Endothelial cell (in vitro differentiated cells): ENCODE data around the gene HSF5. TPM values are rescaled to one million over a fixed set of nuclear protein-coding genes. Genes with fewer than 3 reads are reported as not detected.
"Not testable (repeated sequence)": the region's sequence is repeated elsewhere in the genome, so short reads cannot be mapped to it uniquely, and the experiment has no call there.

Experiments used
- DNase-seq: peaks from one replicate; pipeline ENCODE4 v3.0.0; 2021; ENCODE audit warnings: low spot score
- H3K27ac Mint-ChIP-seq: one replicate; pipeline ENCODE4 v1.8.0; 2021; ENCODE audit warnings: mixed read lengths, inconsistent platforms; ENCODE audit not compliant: unreplicated experiment
- H3K27me3 Mint-ChIP-seq: one replicate; pipeline ENCODE4 v1.8.0; 2021; ENCODE audit warnings: mild to moderate bottlenecking, moderate library complexity, mixed read lengths, inconsistent platforms; ENCODE audit not compliant: unreplicated experiment
- H3K36me3 Mint-ChIP-seq: one replicate; pipeline ENCODE4 v1.8.0; 2021; ENCODE audit warnings: mild to moderate bottlenecking, low read depth, mixed read lengths, inconsistent platforms; ENCODE audit not compliant: unreplicated experiment
- H3K4me1 Mint-ChIP-seq: one replicate; pipeline ENCODE4 v1.8.0; 2021; ENCODE audit warnings: mild to moderate bottlenecking, mixed read lengths, inconsistent platforms; ENCODE audit not compliant: unreplicated experiment
- H3K4me3 Mint-ChIP-seq: one replicate; pipeline ENCODE4 v1.8.0; 2021; ENCODE audit warnings: mild to moderate bottlenecking, mixed read lengths, inconsistent platforms; ENCODE audit not compliant: unreplicated experiment
- H3K9me3 Mint-ChIP-seq: one replicate; pipeline ENCODE4 v1.8.0; 2021; ENCODE audit warnings: mixed read lengths, inconsistent platforms; ENCODE audit not compliant: unreplicated experiment
- CTCF ChIP-seq: fragments of 200-600 bp; sonication (generic); IDR thresholded peaks from one replicate; pipeline ENCODE4 v1.5.0; 2021; ENCODE audit warnings: antibody characterized with exemption; ENCODE audit not compliant: unreplicated experiment
- total RNA-seq: library from RNA; stranded (reverse); fragmentation: NEBNext Ultra II Directional; extraction: Animal tissue kit (Norgen Biotek cat#: 25700); gene quantifications from one replicate; pipeline ENCODE4 v1.2.1, GENCODE V29; 2021; ENCODE audit not compliant: unreplicated experiment

Gene HSF5
- total RNA-seq, 1 donor from 2014 or later: 0.10 TPM

DNA sequence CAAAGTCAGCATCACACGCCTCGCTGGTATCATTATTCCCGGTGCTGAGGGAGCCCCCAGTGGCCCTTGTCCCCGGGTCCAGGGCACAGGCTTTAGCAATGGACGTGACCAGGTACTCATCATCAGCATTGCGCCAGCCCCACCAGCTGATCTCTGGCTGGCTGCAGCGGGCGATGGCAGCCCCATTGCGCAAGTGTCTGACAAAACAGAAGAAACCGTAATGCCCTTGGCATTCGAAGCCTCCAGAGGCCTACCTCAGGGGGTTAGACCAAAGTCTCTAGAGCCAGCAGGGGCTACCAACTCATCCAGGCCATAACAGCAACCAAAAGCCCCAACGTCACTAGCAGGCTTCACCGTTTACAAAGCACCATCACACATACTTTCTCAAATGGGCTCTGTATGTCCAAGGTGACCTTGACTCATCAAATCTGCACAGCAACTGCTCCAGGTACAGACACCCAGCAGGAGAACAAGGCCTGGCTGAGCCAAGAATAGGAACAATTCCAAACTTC lies 19.0 kb upstream of the HSF5 start:
- Mint-ChIP-seq H3K4me1 (peaks cover 14% of the 10 kb centered on the region), H3K9me3 (no peaks in the 10 kb centered on the region), H3K36me3 (peaks cover 51% of the 10 kb centered on the region), H3K4me3 (no peak overlapping the region), H3K27ac (peak overlapping the region; percentile 19), H3K27me3 (peaks cover 6% of the 10 kb centered on the region)
- TF ChIP-seq CTCF: no peak
- DNase-seq: no peak

DNA sequence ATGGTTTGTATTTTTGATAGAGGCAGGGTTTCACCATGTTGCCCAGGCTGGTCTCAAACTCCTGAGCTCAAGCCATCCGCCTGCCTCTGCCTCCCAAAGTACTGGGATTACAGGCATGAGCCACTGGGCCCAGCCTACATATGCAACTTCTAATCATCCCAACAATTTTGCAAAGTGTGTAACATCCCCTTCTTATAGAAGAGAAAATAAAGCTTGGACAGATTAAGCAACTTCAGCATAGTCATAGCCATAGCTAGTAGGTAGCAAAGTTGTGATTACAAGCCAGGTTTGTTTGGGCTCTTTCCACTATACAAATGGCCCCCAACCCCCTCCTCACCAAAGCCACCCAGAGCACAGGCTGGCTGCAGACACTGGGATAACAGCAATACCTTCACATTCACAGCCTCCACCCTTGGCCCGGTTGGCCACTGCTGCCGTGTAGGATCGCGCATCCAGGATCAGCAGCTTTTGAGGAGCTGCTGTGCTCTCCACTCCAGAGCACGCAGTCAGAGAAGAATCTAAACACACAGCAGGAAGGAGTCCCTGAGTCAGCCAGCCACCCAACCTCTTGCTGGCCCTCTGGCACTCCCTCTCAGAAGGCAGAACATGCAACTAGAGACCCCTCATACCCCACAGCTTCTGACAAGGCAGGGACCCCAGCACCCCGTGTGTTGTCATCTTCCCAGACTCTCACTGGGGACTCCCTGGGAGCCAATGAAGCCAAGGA lies 18.3 kb upstream of the HSF5 start:
- no peak overlapping the region for H3K4me3 Mint-ChIP-seq
- H3K36me3 Mint-ChIP-seq: peaks cover 48% of the 10 kb centered on the region
- H3K27me3 Mint-ChIP-seq: peaks cover 4% of the 10 kb centered on the region

GRCh38 chr17:58504826-58505351 lies 16.7 kb upstream of the HSF5 start:
- Mint-ChIP-seq H3K27ac (peak overlapping the region; percentile 18), H3K4me1 (peaks cover 14% of the 10 kb centered on the region), H3K9me3 (no peaks in the 10 kb centered on the region), H3K4me3 (peak overlapping the region; percentile 37), H3K27me3 (peaks cover 5% of the 10 kb centered on the region), H3K36me3 (peaks cover 33% of the 10 kb centered on the region)
- no peak for DNase-seq
- TF ChIP-seq CTCF: no peak

More for the DNA sequence above, 18.3 kb upstream of the HSF5 start:
- Mint-ChIP-seq H3K27ac (no peak overlapping the region), H3K9me3 (no peaks in the 10 kb centered on the region), H3K4me1 (peaks cover 14% of the 10 kb centered on the region)
- DNase-seq: no peak
- TF ChIP-seq CTCF: no peak

- no peak for TF ChIP-seq CTCF
- no peaks in the 10 kb centered on the region for H3K9me3 Mint-ChIP-seq
- H3K36me3 Mint-ChIP-seq: peaks cover 24% of the 10 kb centered on the region
- peaks cover 14% of the 10 kb centered on the region for H3K4me1 Mint-ChIP-seq
- no peak overlapping the region for H3K27ac Mint-ChIP-seq
- H3K27me3 Mint-ChIP-seq: peaks cover 5% of the 10 kb centered on the region
- H3K4me3 Mint-ChIP-seq: peak overlapping the region; percentile 58
- no peak for DNase-seq
These were observed 15.7 kb upstream of the HSF5 start for GRCh38 chr17:58503866-58504265.

GRCh38 chr17:58503134-58503533 lies 14.9 kb upstream of the HSF5 start:
- peaks cover 21% of the 10 kb centered on the region for H3K36me3 Mint-ChIP-seq
- H3K27ac Mint-ChIP-seq, H3K27me3 Mint-ChIP-seq, DNase-seq, H3K9me3 Mint-ChIP-seq, H3K4me3 Mint-ChIP-seq: not testable (repeated sequence)
- peaks cover 14% of the 10 kb centered on the region for H3K4me1 Mint-ChIP-seq
